ENCODE results near the gene IQGAP1.

The IQGAP1 gene

GRCh38 chr15:90400005-90400758 is 12.1 kb downstream of the IQGAP1 start:
- Histone ChIP-seq H3K27me3 (replicated peaks in 2 of 5; ENCODE audit: control insufficient read depth in 4 of 5, insufficient read depth in 5 of 5, low read length in 4 of 5) (peaks cover 0 to 5% (median 0%) of the 10 kb centered on the region in 5 experiments), H3K4me1 (ENCODE audit: control extremely low read depth in 1 of 4, control insufficient read depth in 4 of 4, insufficient read depth in 4 of 4, low read length in 3 of 4) (peaks cover 17 to 32% (median 26%) of the 10 kb centered on the region in 4 experiments), H3K27ac (ENCODE audit: insufficient read depth in 1 of 2, low read depth in 1 of 2, low read length in 2 of 2, poor library complexity in 1 of 2, severe bottlenecking in 2 of 2) (peak overlapping the region; percentile 67 to 91), H3K4me3 (ENCODE audit: control insufficient read depth in 1 of 7, extremely low read depth in 1 of 7, insufficient read depth in 4 of 7, low read depth in 2 of 7, low read length in 6 of 7) (peak overlapping the region in 4 of 7 experiments; percentile 0 to 62 (median 24)), H3K9me3 (ENCODE audit: control extremely low read depth in 1 of 5, control insufficient read depth in 4 of 5, insufficient read depth in 2 of 5, low read depth in 1 of 5, low read length in 4 of 5) (no peaks in the 10 kb centered on the region), H3K36me3 (ENCODE audit: control insufficient read depth in 4 of 4, insufficient read depth in 4 of 4, low read length in 3 of 4) (peaks cover 0 to 4% (median under 1%) of the 10 kb centered on the region in 4 experiments)
- DNase-seq, result peak in 2 of 3 donors; percentile 38 to 52
- ChIA-PET POLR2A (interaction anchor here (1.1 to 1.2 kb wide), 2 partner anchors 9 to 24 kb away, joined by 3 to 4 read pairs; no protein-coding TSS in a partner anchor), CTCF (interaction anchor here (1.9 to 2.5 kb wide), 2 partner anchors 12 to 40 kb away, joined by 5 to 6 read pairs; partner anchors contain the start of gene IQGAP1)
- 71% methylated on average over 1 of the region's 7 CpGs for WGBS (ENCODE audit: insufficient coverage)

GRCh38 chr15:90400759-90401314 is 12.8 kb downstream of the IQGAP1 start:
- no peaks in the 10 kb centered on the region for H3K9me3 ChIP-seq (ENCODE audit: control extremely low read depth in 1 of 5, control insufficient read depth in 4 of 5, insufficient read depth in 2 of 5, low read depth in 1 of 5, low read length in 4 of 5)
- POLR2A ChIA-PET, result interaction anchor here (1.2 kb wide), 1 partner anchor 24 kb away, joined by 4 read pairs; no protein-coding TSS in a partner anchor
- H3K36me3 ChIP-seq (ENCODE audit: control insufficient read depth in 4 of 4, insufficient read depth in 4 of 4, low read length in 3 of 4), result peaks cover 0 to under 1% (median 0%) of the 10 kb centered on the region in 4 experiments
- WGBS (ENCODE audit: insufficient coverage), result 0% methylated on average over 5 of the region's 7 CpGs
- peak overlapping the region; percentile 68 to 91 for H3K27ac ChIP-seq (ENCODE audit: insufficient read depth in 1 of 2, low read depth in 1 of 2, low read length in 2 of 2, poor library complexity in 1 of 2, severe bottlenecking in 2 of 2)
- peaks cover 0 to 10% (median 0%) of the 10 kb centered on the region in 5 experiments for H3K27me3 ChIP-seq (replicated peaks in 2 of 5; ENCODE audit: control insufficient read depth in 4 of 5, insufficient read depth in 5 of 5, low read length in 4 of 5)
- CTCF ChIA-PET, result interaction anchor here (1.9 to 2.5 kb wide), 2 partner anchors 13 to 40 kb away, joined by 5 to 6 read pairs; partner anchors contain the start of gene IQGAP1
- peak; percentile 95 to 98 (median 96) for DNase-seq
- H3K4me1 ChIP-seq (ENCODE audit: control extremely low read depth in 1 of 4, control insufficient read depth in 4 of 4, insufficient read depth in 4 of 4, low read length in 3 of 4), result peaks cover 17 to 32% (median 26%) of the 10 kb centered on the region in 4 experiments
- H3K4me3 ChIP-seq (ENCODE audit: control insufficient read depth in 1 of 7, extremely low read depth in 1 of 7, insufficient read depth in 4 of 7, low read depth in 2 of 7, low read length in 6 of 7), result peak overlapping the region in 4 of 7 experiments; percentile 0 to 62 (median 24)

- Histone ChIP-seq H3K9me3 (ENCODE audit: control extremely low read depth in 1 of 5, control insufficient read depth in 4 of 5, insufficient read depth in 2 of 5, low read depth in 1 of 5, low read length in 4 of 5) (no peaks in the 10 kb centered on the region), H3K4me3 (ENCODE audit: control insufficient read depth in 1 of 7, extremely low read depth in 1 of 7, insufficient read depth in 4 of 7, low read depth in 2 of 7, low read length in 6 of 7) (no peak overlapping the region), H3K27me3 (replicated peaks in 2 of 5; ENCODE audit: control insufficient read depth in 4 of 5, insufficient read depth in 5 of 5, low read length in 4 of 5) (peaks cover 0 to 16% (median 5%) of the 10 kb centered on the region in 5 experiments), H3K27ac (ENCODE audit: insufficient read depth in 1 of 2, low read depth in 1 of 2, low read length in 2 of 2, poor library complexity in 1 of 2, severe bottlenecking in 2 of 2) (peak overlapping the region; percentile 68 to 91), H3K36me3 (ENCODE audit: control insufficient read depth in 4 of 4, insufficient read depth in 4 of 4, low read length in 3 of 4) (no peaks in the 10 kb centered on the region), H3K4me1 (ENCODE audit: control extremely low read depth in 1 of 4, control insufficient read depth in 4 of 4, insufficient read depth in 4 of 4, low read length in 3 of 4) (peaks cover 17 to 32% (median 26%) of the 10 kb centered on the region in 4 experiments)
- CTCF ChIA-PET, result interaction anchor here (1.9 to 2.5 kb wide), 3 partner anchors 13 to 81 kb away, joined by 5 to 7 read pairs (median 6); partner anchors contain the start of gene IQGAP1
- WGBS (ENCODE audit: insufficient coverage), result no CpG with 5 or more reads among the region's 1 CpG
- DNase-seq, result peak in 1 of 3 donors; percentile 25
- POLR2A ChIA-PET, result interaction anchor here (0.5 kb wide), 1 partner anchor 747 kb away, joined by 3 read pairs; no protein-coding TSS in a partner anchor
These were observed 13.5 kb downstream of the IQGAP1 start for GRCh38 chr15:90401495-90401894.

GRCh38 chr15:90402223-90402622 is 14.2 kb downstream of the IQGAP1 start:
- no peak overlapping the region for H3K4me3 ChIP-seq (ENCODE audit: control insufficient read depth in 1 of 7, extremely low read depth in 1 of 7, insufficient read depth in 4 of 7, low read depth in 2 of 7, low read length in 6 of 7)
- H3K4me1 ChIP-seq (ENCODE audit: control extremely low read depth in 1 of 4, control insufficient read depth in 4 of 4, insufficient read depth in 4 of 4, low read length in 3 of 4), result peaks cover 17 to 32% (median 26%) of the 10 kb centered on the region in 4 experiments
- DNase-seq, result peak in 2 of 3 donors; percentile 68 to 70
- no peaks in the 10 kb centered on the region for H3K36me3 ChIP-seq (ENCODE audit: control insufficient read depth in 4 of 4, insufficient read depth in 4 of 4, low read length in 3 of 4)
- H3K9me3 ChIP-seq (ENCODE audit: control extremely low read depth in 1 of 5, control insufficient read depth in 4 of 5, insufficient read depth in 2 of 5, low read depth in 1 of 5, low read length in 4 of 5), result no peaks in the 10 kb centered on the region
- peaks cover 0 to 22% (median 11%) of the 10 kb centered on the region in 5 experiments for H3K27me3 ChIP-seq (replicated peaks in 2 of 5; ENCODE audit: control insufficient read depth in 4 of 5, insufficient read depth in 5 of 5, low read length in 4 of 5)
- ChIA-PET CTCF (interaction anchor here (1.1 to 2.5 kb wide), 3 partner anchors 14 to 82 kb away, joined by 3 to 7 read pairs (median 4); partner anchors contain the start of gene IQGAP1), POLR2A (no interaction called here)
- peak overlapping the region in 1 of 2 experiments; percentile 39 for H3K27ac ChIP-seq (ENCODE audit: insufficient read depth in 1 of 2, low read depth in 1 of 2, low read length in 2 of 2, poor library complexity in 1 of 2, severe bottlenecking in 2 of 2)

- no peaks in the 10 kb centered on the region for H3K36me3 ChIP-seq (ENCODE audit: control insufficient read depth in 4 of 4, insufficient read depth in 4 of 4, low read length in 3 of 4)
- peaks cover 0 to 27% (median 11%) of the 10 kb centered on the region in 5 experiments for H3K27me3 ChIP-seq (replicated peaks in 2 of 5; ENCODE audit: control insufficient read depth in 4 of 5, insufficient read depth in 5 of 5, low read length in 4 of 5)
- ChIA-PET POLR2A (no interaction called here), CTCF (interaction anchor here (0.6 to 2.5 kb wide), 4 partner anchors 15 to 83 kb away, joined by 3 to 7 read pairs (median 4); partner anchors contain the start of gene IQGAP1)
- H3K27ac ChIP-seq (ENCODE audit: insufficient read depth in 1 of 2, low read depth in 1 of 2, low read length in 2 of 2, poor library complexity in 1 of 2, severe bottlenecking in 2 of 2), result no peak overlapping the region
- WGBS (ENCODE audit: insufficient coverage), result 83% methylated on average over 1 of the region's 3 CpGs
- DNase-seq, result no peak
- H3K4me1 ChIP-seq (ENCODE audit: control extremely low read depth in 1 of 4, control insufficient read depth in 4 of 4, insufficient read depth in 4 of 4, low read length in 3 of 4), result peaks cover 17 to 35% (median 26%) of the 10 kb centered on the region in 4 experiments
- no peak overlapping the region for H3K4me3 ChIP-seq (ENCODE audit: control insufficient read depth in 1 of 7, extremely low read depth in 1 of 7, insufficient read depth in 4 of 7, low read depth in 2 of 7, low read length in 6 of 7)
- no peaks in the 10 kb centered on the region for H3K9me3 ChIP-seq (ENCODE audit: control extremely low read depth in 1 of 5, control insufficient read depth in 4 of 5, insufficient read depth in 2 of 5, low read depth in 1 of 5, low read length in 4 of 5)
These were observed 14.7 kb downstream of the IQGAP1 start for GRCh38 chr15:90402767-90403166.

GRCh38 chr15:90405055-90405607 is 17.1 kb downstream of the IQGAP1 start:
- WGBS (ENCODE audit: insufficient coverage), result 83% methylated on average over 1 of the region's 3 CpGs
- ChIA-PET POLR2A (no interaction called here), CTCF (interaction anchor here (0.7 to 1.6 kb wide), 2 partner anchors 31 to 43 kb away, joined by 3 read pairs; no protein-coding TSS in a partner anchor)
- no peak for DNase-seq
- Histone ChIP-seq H3K27ac (ENCODE audit: insufficient read depth in 1 of 2, low read depth in 1 of 2, low read length in 2 of 2, poor library complexity in 1 of 2, severe bottlenecking in 2 of 2) (no peak overlapping the region), H3K27me3 (replicated peaks in 2 of 5; ENCODE audit: control insufficient read depth in 4 of 5, insufficient read depth in 5 of 5, low read length in 4 of 5) (peaks cover 0 to 40% (median 13%) of the 10 kb centered on the region in 5 experiments), H3K9me3 (ENCODE audit: control extremely low read depth in 1 of 5, control insufficient read depth in 4 of 5, insufficient read depth in 2 of 5, low read depth in 1 of 5, low read length in 4 of 5) (peaks cover 0 to 4% (median 2%) of the 10 kb centered on the region in 5 experiments), H3K36me3 (ENCODE audit: control insufficient read depth in 4 of 4, insufficient read depth in 4 of 4, low read length in 3 of 4) (peaks cover 0 to 3% (median 1%) of the 10 kb centered on the region in 4 experiments), H3K4me3 (ENCODE audit: control insufficient read depth in 1 of 7, extremely low read depth in 1 of 7, insufficient read depth in 4 of 7, low read depth in 2 of 7, low read length in 6 of 7) (no peak overlapping the region), H3K4me1 (ENCODE audit: control extremely low read depth in 1 of 4, control insufficient read depth in 4 of 4, insufficient read depth in 4 of 4, low read length in 3 of 4) (peaks cover 14 to 35% (median 25%) of the 10 kb centered on the region in 4 experiments)
